NCI-H82 (cell line): ENCODE measurements around the gene YAE1.
"Not testable (repeated sequence)": the region's sequence is repeated elsewhere in the genome, so short reads cannot be mapped to it uniquely, and the experiment has no call there.

Experiments
- DNase-seq: peaks from one replicate; lab custom pipeline; 2025; lab: John Stamatoyannopoulos, UW

The YAE1 gene, protein sequence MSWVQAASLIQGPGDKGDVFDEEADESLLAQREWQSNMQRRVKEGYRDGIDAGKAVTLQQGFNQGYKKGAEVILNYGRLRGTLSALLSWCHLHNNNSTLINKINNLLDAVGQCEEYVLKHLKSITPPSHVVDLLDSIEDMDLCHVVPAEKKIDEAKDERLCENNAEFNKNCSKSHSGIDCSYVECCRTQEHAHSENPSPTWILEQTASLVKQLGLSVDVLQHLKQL

GRCh38 chr7:39566023-39566921, at the start of gene YAE1:
TSS of gene YAE1 (plus strand) at chr7:39566404. CDS start at chr7:39566419, 15 bp downstream.
- DNase-seq, result peak; percentile 91

DNA sequence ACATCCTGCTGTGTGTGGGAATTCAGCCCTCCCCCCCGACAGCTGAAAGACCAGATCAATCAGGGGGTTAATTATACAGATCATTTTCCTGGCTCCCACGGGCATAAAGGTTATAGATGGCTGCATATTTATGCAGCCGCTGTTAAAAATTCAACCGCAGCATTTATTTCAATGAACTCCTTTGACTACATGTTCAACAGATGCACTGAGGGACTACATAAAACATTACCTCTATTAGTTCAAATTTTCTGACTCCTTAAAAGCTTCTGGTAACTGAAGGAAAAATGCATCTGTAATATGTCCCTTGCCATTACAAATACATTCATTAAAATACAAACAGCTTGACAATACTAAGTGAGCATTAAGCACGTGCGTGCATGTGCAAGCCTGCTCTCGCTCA, 49.7 kb upstream of the YAE1 start:
- DNase-seq, result no peak

GRCh38 chr7:39517240-39517639, 49.0 kb upstream of the YAE1 start:
- no peak for DNase-seq

GRCh38 chr7:39525926-39526325, 40.3 kb upstream of the YAE1 start:
- no peak for DNase-seq

DNA sequence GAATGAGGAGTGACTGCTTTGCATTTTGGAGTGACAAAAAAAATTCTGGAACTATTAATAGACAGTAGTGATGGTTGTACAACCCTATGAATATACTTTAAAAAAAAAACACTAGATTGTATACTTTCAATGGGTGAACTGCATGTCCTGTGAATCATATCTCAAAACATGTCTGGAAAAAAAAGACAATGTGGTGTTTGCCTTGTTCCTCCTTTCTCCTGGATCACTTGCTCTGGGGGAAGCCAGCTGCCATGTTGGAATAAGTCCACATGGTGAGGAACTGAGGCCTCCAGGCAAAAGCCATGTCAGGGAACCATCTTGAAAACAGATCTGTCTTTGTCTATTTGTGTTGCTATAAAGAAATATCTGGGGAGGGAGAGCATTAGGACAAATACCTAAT, 39.5 kb upstream of the YAE1 start:
- DNase-seq, result no peak

DNA sequence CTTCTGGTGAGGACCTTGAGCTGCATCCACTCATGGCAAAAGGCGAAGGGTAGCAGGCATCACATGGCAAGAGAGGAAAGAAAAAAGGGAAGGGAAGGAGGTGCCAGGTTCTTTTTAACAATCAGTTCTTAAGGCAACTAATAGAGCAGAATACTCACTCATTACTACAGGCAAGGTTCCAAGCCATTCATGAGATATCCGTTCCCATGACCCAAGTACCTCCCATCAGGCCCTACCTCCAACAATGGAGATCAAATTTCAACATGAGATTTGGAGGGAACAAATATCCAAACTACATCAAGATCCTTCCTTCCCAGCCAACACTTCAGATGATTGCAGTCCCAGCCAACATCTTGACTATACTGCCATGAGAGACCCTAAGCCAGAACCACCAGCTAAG, 38.9 kb upstream of the YAE1 start:
- DNase-seq, result no peak

DNA sequence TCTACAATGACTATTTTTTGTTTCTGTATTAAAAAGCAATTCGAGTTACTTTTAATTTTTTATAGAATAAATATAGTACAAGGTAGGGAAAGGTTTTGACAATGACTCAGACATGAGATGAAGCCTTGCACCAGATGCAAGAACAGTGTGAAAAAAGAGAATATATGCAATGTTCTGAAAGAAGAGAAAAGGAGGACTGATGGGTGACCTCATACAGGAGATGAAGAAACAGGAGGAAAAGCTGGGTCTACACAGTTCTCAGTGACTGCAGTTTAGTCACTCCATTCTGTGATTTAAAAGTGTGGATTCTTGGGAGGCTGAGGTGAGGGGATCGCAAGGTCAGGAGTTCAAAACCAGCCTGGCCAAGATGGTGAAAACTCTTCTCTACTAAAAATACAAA, 38.3 kb upstream of the YAE1 start:
- no peak for DNase-seq

DNA sequence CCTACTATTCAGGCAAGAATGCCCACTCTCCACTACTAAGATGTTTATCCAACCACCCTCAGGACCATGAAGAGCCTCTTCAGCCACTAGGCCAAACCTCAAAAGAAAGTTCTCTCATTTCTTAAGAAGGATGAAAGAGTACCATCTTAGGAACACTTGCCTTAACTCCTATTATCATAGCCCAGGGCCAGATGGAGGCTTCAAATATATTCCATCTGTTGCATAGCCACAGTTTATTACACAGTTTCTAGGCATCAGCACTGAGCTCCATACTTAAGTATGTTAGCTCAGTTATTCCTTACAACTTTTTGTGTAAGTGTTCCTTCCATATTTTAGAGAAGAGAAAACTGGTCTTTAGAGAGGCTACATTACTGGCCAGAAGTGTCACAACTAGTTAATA, 37.4 kb upstream of the YAE1 start:
- no peak for DNase-seq

DNA sequence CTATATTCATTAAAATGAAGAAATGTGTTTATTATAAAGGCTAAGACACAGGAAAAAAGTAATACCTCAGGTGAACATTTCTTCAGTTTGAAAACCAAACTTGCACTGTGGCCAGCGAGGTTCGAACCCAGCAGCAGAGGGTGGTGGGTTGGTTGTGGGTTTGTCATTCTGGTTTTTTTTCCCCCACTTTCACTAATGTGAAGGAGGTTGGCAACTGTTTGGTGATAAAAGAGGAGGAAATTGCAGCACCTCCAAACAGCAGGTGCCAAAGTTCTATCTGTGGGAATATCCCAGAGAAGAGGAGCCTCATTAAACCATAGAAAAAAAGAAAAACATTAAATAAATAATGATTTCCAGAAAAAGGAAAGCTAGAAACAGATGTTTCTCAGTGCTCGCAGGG, 36.6 kb upstream of the YAE1 start:
- no peak for DNase-seq

GRCh38 chr7:39530971-39531370, 35.2 kb upstream of the YAE1 start:
- no peak for DNase-seq

DNA sequence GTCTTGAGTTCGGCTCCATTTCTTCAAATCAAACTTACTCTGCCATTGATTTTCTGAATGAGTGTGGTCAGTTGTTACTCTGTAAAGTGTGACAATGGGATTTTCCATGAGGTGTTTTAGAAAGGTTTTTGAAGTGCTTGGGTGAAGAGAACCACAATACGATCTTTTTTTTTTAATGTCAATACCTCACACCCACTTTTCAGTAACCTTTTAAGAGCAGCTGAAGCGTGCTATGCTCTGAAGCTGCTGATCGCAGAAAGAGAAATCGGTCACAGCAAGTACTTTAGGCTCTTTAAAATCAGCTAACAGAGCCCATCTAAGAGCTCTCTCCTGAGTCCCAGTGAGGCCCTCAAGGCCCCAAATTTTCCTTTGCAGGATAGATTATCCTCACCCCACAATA, 34.4 kb upstream of the YAE1 start:
- DNase-seq, result no peak

- DNase-seq, result no peak
Observed at GRCh38 chr7:39532832-39533231, 33.4 kb upstream of the YAE1 start.

GRCh38 chr7:39534599-39534998, 31.6 kb upstream of the YAE1 start:
- no peak for DNase-seq

DNA sequence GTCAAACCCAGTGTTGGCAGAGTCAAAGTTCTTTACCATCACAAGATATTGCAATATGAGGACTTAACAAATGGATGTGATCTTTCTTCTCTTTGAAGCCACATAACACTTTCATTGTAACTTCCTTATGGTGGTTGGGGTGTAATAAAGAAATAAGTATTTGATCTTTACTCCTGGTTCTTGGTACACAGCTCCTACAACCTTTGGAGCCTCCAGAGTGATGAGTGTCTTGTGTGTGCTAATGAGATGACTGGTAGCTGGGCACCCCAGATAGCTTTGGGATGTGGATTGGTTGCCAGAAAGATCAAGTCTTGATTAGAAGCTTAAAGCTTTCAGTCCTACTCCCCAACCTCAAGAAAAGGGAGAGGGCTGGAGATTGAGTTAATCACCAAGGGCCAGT, 31.1 kb upstream of the YAE1 start:
- no peak for DNase-seq

DNA sequence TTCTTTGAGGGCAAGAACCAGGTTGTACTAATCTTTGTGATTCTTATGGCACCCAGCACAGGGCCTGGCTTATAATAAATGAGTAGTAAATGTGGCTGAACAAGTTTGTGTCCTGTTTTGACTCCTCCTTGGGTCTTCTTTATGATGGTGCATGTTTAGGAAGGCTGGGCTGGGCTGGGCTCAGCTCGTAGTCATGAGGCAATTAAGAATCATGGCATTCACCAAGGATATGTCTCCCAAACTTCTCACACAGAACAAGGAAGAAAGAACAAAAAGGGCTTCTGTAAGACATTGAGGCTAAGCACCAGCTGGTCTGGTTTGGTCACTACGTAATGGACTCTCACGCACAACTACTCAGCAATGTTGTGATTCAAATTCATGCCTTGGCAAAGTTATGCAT, 30.5 kb upstream of the YAE1 start:
- DNase-seq, result no peak

- peak; percentile 74 for DNase-seq
Observed at GRCh38 chr7:39536951-39537350, 29.3 kb upstream of the YAE1 start.

- DNase-seq, result peak; percentile 27
Observed at GRCh38 chr7:39539816-39540215, 26.4 kb upstream of the YAE1 start.

DNA sequence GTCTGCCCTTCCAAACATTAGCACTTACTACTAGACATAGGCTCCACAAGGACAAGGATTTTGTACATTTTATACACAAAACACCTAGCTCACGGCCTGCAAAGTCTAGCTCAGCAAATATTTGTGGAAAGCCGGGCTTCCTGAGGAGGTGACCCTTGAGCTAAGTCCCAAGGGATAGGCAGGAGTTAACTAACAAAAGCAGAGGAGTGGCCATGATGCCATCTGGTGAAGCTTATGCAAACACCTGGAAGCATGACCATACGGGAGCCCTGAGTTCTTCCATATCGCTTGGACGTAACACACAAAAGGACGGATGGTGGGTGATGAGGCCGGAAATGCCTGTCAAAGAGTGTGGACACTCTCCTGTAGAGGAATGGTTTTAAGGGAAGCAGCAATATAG, 25.9 kb upstream of the YAE1 start:
- DNase-seq, result peak; percentile 88

DNA sequence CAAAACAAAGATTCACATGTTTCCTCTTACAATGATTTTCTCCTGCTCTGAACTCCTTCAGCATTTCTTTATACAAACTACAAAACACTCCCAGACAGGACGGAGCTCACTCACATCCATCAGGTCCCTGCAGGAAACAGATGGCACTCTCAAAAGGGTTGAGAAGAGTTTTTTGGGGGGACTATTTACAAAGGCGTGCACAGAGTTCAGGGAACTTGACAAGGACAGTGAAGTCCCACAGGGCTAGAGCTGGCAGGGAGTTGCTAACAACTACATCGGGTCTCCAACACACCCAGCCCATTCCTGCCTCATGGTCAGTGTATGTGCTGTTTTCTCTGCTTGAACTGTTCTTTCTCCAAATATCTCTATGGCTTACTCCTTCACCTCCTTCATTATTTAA, 24.7 kb upstream of the YAE1 start:
- no peak for DNase-seq

DNA sequence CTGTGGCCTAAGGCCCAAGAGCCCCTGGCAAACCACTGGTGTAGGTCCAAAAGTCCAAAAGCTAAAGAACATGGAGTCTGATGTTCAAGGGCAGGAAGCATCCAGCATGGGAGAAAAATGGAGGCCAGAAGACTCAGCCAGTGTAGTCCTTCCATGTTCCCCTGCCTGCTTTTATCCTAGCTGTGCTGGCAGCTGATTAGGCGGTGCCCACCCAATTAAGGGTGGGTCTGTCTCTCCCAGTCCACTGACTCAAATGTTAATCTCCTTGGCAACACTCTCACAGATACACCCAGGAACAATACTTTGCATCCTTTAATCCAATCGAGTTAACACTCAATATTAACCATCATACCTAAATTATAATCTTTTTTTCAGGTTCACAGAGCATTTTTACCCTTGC, 21.4 kb upstream of the YAE1 start:
- not testable (repeated sequence) for DNase-seq

DNA sequence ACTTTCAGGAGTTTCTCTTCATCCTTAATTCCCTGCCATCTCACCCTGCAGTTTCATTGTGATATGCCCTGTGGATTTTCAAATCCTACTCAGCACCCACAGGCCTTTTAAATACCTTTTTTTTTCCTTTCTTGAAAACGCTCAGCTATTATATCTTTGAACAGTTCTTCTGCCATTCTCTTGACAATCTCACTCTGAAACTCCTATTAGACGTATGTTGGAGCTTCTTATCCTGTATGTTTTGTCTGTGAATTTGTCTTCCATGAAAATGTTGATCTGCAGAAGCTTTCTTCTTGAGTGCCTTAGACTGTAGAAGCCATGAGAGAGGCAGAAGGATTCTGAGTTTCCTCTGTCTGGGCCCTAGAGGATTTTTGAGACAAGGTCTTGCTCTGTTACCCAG, 18.9 kb upstream of the YAE1 start:
- DNase-seq, result no peak

DNA sequence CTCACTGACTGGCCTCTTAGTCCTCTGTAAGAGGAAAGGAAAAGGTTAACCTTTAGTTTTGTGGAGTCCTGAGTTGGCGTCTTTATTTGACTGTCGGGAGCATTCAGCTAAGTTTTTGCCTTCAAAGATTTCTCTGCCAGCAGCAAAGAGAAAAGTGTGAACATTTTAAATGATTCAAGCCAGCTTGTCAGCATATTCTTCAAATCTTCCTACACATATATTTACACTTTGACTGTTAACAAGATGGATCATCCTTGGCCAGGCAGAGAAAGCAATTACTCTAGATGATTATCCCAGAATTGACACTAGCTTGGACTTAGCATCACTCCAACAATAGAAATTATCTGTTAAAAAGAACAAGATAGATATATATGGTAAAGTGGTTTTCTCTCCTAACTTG, 15.8 kb upstream of the YAE1 start:
- DNase-seq, result no peak

- peak; percentile 68 for DNase-seq
Observed at GRCh38 chr7:39553436-39553835, 12.8 kb upstream of the YAE1 start.
